AG04450 (cell line): Measurements from ENCODE around the gene ITSN1. TPM values are rescaled to one million over a fixed set of nuclear protein-coding genes. Genes with fewer than 3 reads are reported as not detected.

Experiments used
- CTCF ChIA-PET: fragments of 300-600, 350-600 bp; formaldehyde crosslinking; extraction: SDS; loops from one replicate; lab custom pipeline; 2022; ENCODE audit warnings: antibody characterized with exemption, inconsistent platforms; lab: Charles Lee
- POLR2A ChIA-PET: fragments of 350-600 bp; formaldehyde crosslinking; extraction: SDS; loops from one replicate; lab custom pipeline; 2021; ENCODE audit warnings: antibody characterized with exemption, inconsistent platforms; lab: Yijun Ruan, JAX
- DNase-seq: peaks from one replicate; pipeline ENCODE4 v3.0.0-alpha.2; 2011; ENCODE audit warnings: low read depth, low spot score
- H3K27ac ChIP-seq: one replicate; pipeline ENCODE4 v1.5.1; 2012; ENCODE audit warnings: low read depth, low read length, control low read depth
- H3K27me3 ChIP-seq: one replicate; pipeline ENCODE4 v1.6.0; 2012; ENCODE audit warnings: low read length; ENCODE audit not compliant: control insufficient read depth, insufficient read depth
- H3K4me3 ChIP-seq: 2 replicates; pipeline ENCODE4 v1.5.1; 2011; ENCODE audit warnings: mild to moderate bottlenecking, low read depth, low read length, control low read depth
- H3K9me3 ChIP-seq: 2 replicates; pipeline ENCODE4 v1.5.1; 2012; ENCODE audit warnings: low read length; ENCODE audit not compliant: control insufficient read depth, insufficient read depth
- CTCF ChIP-seq: IDR thresholded peaks from 2 replicates; pipeline ENCODE4 v1.5.1; 2011; ENCODE audit warnings: low read depth, low read length, control low read depth, inconsistent platforms
- polyA plus RNA-seq: library from polyadenylated mRNA; depleted of rRNA; stranded (reverse); fragments of >200 nt; gene quantifications from 2 replicates; pipeline ENCODE4 v1.2.3, GENCODE V29; 2011

The ITSN1 gene
- polyA plus RNA-seq, 1 experiment = 51.5 TPM

- ChIA-PET CTCF (interaction anchor here (0.9 kb wide), 1 partner anchor 10 kb away, joined by 3 read pairs; no protein-coding TSS in a partner anchor), POLR2A (no interaction called here)
- H3K9me3 ChIP-seq = peaks cover 3% of the 10 kb centered on the region; the same call in 1 of the 2 replicates
- H3K27me3 ChIP-seq = no peaks in the 10 kb centered on the region
- no peak for TF ChIP-seq CTCF
- no peak overlapping the region for H3K4me3 ChIP-seq
- no peak overlapping the region for H3K27ac ChIP-seq
- DNase-seq = no peak
Observed at GRCh38 chr21:33767236-33767635, 124.9 kb downstream of the ITSN1 start.

GRCh38 chr21:33767960-33768359, 125.7 kb downstream of the ITSN1 start:
- POLR2A ChIA-PET = no interaction called here
- H3K27ac ChIP-seq = no peak overlapping the region
- H3K27me3 ChIP-seq = no peaks in the 10 kb centered on the region
- no peak for DNase-seq
- TF ChIP-seq CTCF = no peak
- H3K4me3 ChIP-seq = no peak overlapping the region
- CTCF ChIA-PET = interaction anchor here (0.9 kb wide), 1 partner anchor 9 kb away, joined by 3 read pairs; no protein-coding TSS in a partner anchor
- peaks cover 3% of the 10 kb centered on the region; the same call in 1 of the 2 replicates for H3K9me3 ChIP-seq

GRCh38 chr21:33769057-33769456, 126.8 kb downstream of the ITSN1 start:
- no peaks in the 10 kb centered on the region for H3K27me3 ChIP-seq
- ChIA-PET CTCF (no interaction called here), POLR2A (no interaction called here)
- H3K9me3 ChIP-seq = peaks cover 3% of the 10 kb centered on the region; the same call in 1 of the 2 replicates
- no peak for TF ChIP-seq CTCF
- H3K27ac ChIP-seq = no peak overlapping the region
- no peak for DNase-seq
- H3K4me3 ChIP-seq = no peak overlapping the region

- DNase-seq = no peak
- no peak for TF ChIP-seq CTCF
- Histone ChIP-seq H3K27me3 (no peaks in the 10 kb centered on the region), H3K27ac (no peak overlapping the region), H3K9me3 (peaks cover 3% of the 10 kb centered on the region; the same call in 1 of the 2 replicates), H3K4me3 (no peak overlapping the region)
- CTCF ChIA-PET = interaction anchor here (0.6 kb wide), 1 partner anchor 83 kb away, joined by 3 read pairs; no protein-coding TSS in a partner anchor
- POLR2A ChIA-PET = no interaction called here
Observed at GRCh38 chr21:33770542-33770941, 128.2 kb downstream of the ITSN1 start.

GRCh38 chr21:33771976-33772375, 129.7 kb downstream of the ITSN1 start:
- ChIA-PET POLR2A (no interaction called here), CTCF (no interaction called here)
- H3K27me3 ChIP-seq = no peaks in the 10 kb centered on the region
- no peak overlapping the region for H3K4me3 ChIP-seq
- no peak for DNase-seq
- no peak for TF ChIP-seq CTCF
- H3K9me3 ChIP-seq = peaks cover 3% of the 10 kb centered on the region; the same call in 1 of the 2 replicates
- H3K27ac ChIP-seq = no peak overlapping the region
